Camera-type eye (tissue), 1 donor: ENCODE measurements around the gene PIGB. TPM values are rescaled to one million over a fixed set of nuclear protein-coding genes. Genes with fewer than 3 reads are reported as not detected.

ENCODE experiments used
- total RNA-seq: library from RNA; depleted of rRNA; stranded (reverse); fragments of >200 nt; gene quantifications from one replicate; pipeline ENCODE4 v1.2.3, GENCODE V29; 2014

PIGB gene
- 9.1 TPM for total RNA-seq

DNA sequence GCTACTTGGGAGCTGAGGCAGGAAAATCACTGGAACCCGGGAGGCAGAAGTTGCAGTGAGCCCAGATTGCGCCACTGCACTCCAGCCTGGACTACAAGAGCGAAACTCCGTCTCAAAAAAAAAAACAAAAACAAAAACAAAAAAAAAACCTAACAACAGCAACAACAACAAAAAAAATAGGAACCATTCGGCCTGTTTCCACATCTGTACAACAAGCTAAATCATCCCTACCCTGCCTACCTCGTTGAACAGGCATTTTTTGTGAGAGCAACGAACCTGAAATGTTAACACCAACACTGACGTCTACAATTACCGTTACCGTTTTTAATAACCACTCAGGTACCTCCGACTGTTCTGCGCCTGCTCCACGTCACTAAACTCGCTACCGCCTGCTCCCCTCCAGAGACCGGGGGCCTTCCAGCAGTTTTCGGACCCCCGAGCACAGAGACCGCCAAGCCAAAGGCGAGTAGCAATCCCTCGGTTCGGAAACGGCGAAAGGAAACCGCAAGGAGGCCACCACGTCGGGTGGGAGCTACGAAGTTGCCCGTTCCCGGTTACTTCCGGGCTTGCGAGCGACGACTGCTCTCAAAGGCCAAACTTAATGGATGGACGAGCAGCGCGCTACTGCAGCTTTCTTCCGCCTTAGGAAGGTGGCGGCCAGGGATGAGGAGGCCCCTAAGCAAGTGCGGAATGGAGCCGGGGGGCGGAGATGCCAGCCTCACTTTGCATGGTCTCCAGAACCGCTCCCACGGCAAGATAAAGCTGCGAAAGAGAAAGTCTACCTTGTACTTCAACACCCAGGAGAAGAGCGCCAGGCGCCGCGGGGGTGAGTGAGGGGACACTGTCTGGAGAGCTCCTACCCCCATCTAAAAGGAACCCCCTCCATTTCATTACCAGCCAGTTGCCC is at the start of gene PIGB, which contains the start of gene PIGBOS1:
Gene PIGB, plus strand, starts transcription at position 635 of the 907 bp plus-strand sequence. Its CDS starts 29 bp downstream, at position 664.
Gene PIGBOS1, minus strand, starts transcription at position 536 of the 907 bp plus-strand sequence. CDS start 1,331 bp downstream, outside the sequence.

DNA sequence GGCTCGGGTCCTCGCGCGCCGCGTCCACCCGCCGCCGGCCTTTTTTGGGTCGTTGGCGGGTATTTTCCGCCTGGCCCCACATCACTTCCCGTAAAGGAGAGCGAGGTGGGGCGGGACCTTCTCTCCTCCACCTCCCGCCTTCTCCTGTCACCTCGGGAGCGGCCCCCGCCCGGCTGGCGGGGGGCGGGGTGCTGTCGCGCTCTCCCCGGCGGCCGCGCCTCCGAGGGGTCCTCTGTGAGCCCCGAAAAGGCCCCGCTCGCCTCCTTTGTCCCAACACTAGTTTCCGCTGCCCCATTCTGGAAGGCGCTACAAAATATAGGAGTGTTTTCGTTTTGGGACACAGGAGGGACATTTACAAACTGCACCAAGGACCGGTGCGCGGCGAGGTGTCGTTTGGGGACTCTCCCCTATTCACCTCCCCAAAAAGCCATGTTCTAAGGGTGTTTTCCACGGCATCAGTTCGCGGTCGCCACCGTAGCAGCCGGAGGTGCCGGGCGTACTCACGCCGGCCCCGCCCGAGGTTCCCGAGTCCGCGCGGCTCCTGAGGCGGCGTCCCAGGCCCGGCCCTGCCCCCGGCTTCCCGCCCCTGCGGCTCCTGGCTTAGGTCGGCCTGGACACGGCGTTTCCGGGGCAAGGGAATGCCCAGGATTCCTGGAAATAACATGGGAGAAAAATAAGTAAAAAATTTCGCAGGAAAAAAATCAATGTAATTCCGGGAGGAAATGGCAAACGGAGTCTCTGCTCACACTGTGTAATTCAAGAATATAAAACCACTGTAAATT is 29.1 kb upstream of the PIGB start, which contains the start of gene RAB27A:
Gene RAB27A, minus strand, starts transcription at position 68 of the 782 bp plus-strand sequence. CDS start 54,879 bp downstream, outside the sequence.

Other genes with a start within 250 kb of the PIGB start
- 81.0 TPM for gene RSL24D1, start 122.3 kb upstream of the PIGB start, total RNA-seq
- gene RAB27A, start 29.4 kb upstream of the PIGB start, total RNA-seq: 26.5 TPM
- gene PIGBOS1, start 99 bp upstream of the PIGB start, total RNA-seq: 16.5 TPM
- 65.0 TPM for gene CCPG1, start 89.1 kb downstream of the PIGB start, total RNA-seq
- gene PIERCE2, start 89.3 kb downstream of the PIGB start, total RNA-seq: 1.8 TPM
- 8.9 TPM for gene DNAAF4, start 189.0 kb downstream of the PIGB start, total RNA-seq